HG03342 (cell line): ENCODE results near the gene ILKAP.

Source experiments
- ATAC-seq: cut with Tn5 transposase; IDR thresholded peaks from one replicate; pipeline ENCODE4 v1.9.1; 2021; ENCODE audit warnings: mild to moderate bottlenecking, moderate library complexity; ENCODE audit not compliant: unreplicated experiment

Gene ILKAP

DNA sequence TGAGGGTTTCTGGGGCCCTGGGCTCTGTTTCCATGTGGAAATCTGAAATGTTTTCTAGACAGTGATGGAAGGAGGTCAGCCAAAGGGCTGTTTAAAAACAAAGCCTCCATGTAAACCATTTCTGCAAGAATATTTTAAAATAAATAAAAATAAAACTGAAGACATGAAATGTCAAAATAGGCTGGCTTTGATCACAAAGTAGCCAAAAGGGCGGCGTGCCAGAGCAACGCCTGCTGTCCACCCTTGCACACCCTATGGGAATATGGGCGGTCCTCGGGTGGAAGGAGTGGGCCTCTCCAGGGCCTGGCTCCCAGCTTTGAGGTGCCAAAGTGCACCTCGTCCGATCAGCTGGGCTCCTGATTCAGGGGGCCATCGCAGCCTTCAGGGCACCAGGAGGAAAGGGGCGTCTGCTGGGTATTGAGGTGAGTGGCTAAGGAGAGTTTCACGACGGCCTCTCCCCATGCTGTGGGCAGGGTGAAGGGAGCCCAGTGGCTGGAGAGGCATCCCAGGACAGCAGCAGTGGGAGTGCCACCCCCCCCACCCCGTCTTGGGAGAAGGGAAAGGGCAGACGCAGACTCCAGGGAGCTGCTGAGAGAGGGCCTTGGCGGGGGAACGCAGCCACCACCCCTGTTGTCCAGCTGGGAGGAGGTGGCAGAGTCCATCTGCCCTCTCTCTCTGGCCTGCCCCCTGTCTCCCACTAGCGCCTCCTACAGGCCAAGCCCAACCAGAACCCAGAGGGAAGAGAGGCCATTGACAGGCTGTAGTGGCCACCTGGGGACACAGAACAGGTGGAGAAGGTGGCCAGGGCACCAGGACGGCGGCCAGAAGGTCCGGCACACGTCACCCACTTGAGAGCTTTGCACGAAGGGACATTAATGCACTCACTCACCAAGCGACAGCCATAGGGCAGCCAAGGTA, 50.5 kb downstream of the ILKAP start:
- no peak for ATAC-seq

DNA sequence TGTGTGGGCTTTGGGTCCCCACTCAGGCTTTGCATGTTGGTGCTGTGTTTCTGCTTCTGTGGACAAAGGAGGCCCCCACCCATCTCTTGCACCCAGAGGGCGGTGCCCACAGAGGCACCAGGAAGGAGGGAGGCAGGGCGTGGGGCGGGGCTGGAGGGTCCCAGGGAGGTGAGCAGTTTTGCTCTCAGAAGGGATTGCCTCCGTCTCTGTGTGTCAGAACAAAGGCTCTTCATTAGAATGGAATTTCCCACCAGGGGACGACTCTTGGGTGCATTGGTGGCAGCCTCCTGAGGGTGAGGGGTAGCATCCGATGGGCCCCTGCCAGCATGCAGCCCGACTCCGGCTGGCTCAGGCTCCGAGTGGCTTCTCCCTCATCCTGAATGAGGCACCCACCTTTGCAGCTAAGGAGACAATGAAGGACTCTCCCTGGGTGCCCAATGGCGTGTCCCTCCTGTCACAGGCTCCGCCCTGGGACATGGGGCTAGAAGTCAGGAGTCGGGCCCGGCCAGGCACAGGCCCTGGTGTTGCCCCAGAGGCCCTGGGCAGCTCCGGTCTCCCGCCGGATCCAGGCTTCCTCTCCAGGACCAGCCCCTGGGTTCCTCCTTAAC, 51.8 kb downstream of the ILKAP start:
- ATAC-seq: no peak

DNA sequence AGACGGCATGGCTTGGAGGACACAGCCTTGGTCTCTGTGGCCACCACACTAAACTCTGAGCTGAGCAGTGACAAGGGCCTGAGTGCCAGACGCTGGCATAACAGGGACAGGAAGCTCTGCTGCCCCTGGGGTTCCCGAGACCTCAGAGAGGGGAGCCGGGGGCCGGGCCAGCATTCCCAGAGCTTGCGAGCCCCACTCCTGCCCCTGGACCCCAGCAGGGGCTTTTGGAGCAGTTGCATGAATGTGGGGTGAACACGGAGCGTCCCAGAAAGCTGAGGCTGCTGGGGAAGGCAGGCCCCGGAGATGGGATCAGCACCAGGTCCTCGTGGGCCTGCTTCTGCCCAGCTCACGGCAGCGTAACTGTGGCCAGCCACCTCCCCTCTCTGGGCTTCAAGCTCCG, 52.3 kb downstream of the ILKAP start:
- no peak for ATAC-seq

DNA sequence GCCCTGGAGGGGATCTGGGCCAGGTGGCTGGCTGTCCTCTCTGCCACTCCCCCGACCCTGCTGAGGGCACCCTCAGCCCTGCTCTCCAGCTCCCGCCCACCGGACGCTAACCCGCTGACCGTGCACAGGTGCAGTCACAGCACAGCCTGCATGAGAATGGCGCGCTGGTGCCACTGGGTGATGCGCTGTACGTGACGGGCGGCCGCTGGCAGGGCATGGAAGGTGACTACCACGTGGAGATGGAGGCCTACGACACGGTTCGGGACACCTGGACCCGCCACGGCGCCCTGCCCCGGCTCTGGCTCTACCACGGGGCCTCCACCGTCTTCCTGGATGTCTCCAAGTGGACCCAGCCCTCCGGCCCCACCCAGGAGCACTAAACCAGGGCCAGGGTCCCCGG, 52.8 kb downstream of the ILKAP start:
- no peak for ATAC-seq

DNA sequence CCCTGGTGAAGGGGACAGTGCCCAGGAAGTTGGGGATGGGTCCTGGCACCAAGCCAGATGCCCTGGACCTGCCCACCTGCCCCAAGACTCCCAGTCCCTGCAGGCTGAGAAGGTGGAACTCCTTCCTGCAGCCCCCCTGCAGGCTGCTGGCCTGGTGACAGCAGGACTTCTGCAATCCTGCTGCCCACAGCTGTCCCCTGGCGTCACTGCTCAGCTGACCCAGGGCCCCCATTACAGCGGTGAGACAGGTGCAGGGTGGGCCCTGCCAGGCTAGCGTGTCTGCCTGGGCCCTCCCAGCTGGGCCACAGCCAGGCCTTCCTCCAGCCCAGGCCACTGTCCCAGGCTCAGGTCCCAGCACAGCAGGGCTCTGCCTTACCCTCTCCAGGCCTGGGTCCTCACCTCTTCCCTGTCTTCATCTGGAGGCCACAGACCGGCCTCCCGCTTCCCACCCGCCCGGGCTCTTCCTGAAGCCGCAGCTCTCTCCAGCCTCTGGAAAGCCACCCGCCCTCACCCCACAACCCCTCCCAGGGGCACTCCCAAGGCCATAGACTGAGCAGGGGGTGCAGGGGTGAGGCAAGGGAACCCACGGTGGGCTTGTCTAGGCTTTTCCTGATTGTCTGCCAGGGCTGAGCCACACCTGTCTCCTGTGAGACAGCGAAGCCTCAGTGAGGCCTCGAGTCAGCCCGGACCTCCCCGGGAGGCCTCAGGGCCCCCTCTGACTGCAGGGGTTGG, 53.5 kb downstream of the ILKAP start:
- no peak for ATAC-seq

DNA sequence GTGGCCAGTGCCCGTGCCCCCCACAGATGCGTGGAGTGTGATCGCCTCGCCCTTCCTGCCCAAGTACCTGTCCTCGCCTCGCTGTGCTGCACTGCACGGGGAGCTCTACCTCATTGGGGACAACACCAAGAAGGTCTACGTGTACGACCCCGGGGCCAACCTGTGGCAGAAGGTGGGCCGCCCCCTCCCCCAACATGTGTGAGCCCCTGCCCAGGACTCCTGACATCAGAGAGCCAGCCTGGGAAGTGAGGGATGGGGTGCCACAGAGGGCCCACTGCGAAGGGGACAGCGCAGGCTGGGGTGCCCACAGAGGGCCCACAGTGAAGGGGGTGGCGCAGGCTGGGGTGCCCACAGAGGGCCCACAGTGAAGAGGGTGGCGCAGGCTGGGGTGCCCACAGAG, 54.5 kb downstream of the ILKAP start:
- no peak for ATAC-seq

DNA sequence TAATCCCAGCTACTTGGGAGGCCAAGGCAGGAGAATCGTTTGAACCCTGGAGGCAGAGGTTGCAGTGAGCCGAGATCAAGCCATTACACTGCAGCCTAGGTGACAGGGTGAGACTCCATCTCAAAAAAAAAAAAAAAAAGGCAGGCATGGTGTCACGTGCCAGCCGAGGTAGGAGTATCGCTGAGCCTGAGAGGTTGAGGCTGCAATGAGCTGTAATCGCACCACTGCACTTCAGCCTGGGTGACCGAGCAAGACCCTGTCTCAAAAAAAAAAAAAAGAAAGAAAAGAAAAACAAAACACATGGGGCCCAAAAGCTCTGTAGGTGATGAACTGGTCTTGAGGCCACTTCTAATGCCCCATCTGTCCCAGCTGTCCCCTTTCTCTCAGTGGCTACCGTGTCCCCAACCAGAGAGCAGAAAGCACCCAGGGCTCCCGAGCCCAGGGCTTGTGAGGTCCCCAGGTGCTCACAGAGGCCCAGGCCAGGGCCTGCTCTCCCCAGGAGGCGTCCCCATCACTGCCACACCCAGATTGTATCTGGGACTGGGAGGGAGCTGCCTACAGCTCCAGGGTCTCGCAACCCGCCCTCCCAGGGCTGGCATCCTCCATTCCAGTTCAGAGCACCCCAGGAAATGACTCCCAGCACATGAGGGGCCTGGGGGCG, 56.5 kb downstream of the ILKAP start:
- no peak for ATAC-seq

DNA sequence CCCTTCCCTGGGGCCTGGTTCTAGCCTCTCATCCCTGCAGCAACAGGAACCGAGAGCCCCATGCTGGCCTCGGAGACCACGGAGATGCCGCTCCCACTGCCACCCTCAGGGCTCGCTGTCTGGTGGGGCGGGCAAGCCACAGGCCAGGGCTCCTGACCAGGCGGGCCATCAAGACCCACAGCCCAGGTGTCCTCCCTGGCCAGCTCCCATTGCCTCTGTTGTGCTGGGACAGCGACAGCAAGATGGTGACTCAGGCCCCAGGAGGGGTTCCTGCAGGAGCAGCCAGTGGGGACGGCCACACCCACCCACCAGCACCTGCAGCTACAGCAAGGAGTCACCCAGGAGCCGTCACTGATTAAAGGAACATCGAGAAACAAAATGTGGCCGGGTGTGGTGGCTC, 57.6 kb downstream of the ILKAP start:
- no peak for ATAC-seq

DNA sequence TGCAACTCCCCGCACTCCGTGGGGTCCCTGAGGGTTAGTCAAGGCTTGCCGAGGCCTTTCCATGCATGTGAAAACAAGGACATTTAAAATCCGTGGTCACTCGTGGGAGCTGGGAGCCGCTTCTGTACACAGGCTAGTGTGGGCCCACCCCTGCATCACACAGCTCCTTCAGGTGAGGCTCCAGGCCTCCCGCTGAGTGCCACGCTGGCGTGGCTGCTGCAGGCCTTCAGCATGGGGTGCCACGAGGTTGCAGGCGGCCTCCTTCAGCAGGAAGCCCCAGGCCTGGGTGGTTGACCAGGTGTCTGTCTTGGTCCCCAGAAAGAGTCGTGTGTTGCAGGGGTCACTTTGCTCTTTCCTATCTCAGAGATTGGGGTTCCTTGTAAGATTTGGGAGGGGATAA, 58.4 kb downstream of the ILKAP start:
- ATAC-seq: no peak

DNA sequence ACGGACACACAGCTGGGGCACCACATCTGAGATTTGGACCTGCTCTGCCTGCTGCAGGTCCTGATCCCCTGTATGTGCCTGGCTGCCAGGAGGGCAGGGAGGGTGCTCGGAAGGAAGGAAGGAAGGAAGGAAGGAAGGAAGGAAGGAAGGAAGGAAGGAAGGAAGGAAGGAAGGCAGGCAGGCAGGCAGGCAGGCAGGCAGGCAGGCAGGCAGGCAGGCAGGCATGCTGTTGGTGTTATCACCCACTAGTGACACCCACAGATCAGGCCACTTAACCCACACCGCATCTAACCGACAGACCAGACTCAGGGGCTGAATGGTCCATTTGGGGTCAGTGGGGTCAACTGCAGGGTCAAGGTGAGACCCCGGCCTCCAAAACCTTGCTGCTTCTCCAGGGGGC, 59.2 kb downstream of the ILKAP start:
- ATAC-seq: no peak

DNA sequence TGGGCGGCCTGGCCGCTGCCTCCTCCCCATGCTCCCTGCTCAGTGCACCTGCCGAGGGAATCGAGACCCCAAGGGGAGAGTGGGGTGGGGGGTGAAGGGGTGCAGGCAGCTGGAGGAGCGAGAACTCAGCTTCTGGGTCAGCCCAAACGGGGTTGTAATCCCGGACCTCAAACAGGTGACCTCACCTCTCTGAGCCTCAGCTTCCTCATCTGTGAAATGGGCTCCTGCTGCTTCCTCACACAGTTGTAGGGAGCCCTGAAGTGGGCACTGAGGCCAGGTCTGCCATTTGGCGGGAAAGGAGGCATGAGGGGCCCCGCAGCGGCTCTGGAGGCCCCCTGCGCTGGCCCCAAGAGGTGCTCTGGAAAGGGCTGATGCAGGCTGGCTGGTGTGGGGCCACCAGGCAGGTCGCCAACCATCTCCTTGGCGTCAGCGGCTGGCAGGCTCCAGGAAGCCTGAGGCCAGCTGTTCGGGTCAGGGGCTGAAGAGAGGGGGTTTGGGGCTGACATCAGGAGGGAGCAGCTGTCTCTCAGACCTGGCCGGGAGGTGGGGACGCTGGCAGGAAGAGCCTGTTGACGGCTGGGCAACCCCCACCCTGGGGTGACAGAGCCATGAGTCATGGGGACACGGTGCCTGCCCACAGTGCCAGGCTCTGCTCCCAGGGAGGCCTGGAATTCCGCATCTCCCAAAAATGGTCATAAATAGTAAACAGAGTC, 60.1 kb downstream of the ILKAP start:
- ATAC-seq: no peak

DNA sequence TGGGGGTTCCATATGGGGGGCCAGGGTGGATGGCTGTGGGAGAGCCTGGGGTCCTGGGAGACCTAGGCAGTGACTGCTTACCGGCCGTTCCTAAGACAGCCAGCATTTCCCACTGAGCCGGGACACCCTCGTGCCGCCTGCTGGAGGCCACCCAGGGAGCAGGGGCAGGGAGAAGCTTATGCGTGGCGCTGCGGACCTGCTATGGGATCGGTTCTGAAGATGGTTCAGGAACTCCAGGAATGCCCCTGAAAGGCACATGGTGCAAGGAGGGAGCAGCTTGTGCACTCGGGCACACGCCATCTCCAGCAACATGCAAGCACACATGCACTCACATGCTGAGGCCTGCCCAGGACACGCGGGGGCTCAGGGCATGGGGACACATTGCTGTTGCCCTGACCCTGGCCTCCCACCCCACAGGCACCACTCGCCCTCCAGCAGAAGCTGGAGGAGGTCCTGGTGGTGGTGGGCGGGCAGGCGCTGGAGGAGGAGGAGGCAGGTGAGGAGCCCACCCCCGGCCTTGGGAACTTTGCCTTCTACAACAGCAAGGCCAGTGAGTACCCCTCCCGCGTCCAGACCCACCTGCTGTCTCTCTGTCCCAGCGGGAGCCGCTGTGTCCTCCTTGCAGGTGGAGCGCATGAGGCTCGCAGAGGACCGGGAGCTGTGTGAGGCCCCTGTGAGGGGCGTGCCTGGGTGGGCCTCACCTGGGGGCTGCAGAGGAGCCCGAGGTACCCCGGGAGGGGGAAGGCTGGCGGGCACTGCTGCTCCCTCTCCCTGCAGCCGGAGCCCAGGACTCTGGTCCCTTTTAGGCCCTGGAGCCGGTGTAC, 60.9 kb downstream of the ILKAP start:
- no peak for ATAC-seq

DNA sequence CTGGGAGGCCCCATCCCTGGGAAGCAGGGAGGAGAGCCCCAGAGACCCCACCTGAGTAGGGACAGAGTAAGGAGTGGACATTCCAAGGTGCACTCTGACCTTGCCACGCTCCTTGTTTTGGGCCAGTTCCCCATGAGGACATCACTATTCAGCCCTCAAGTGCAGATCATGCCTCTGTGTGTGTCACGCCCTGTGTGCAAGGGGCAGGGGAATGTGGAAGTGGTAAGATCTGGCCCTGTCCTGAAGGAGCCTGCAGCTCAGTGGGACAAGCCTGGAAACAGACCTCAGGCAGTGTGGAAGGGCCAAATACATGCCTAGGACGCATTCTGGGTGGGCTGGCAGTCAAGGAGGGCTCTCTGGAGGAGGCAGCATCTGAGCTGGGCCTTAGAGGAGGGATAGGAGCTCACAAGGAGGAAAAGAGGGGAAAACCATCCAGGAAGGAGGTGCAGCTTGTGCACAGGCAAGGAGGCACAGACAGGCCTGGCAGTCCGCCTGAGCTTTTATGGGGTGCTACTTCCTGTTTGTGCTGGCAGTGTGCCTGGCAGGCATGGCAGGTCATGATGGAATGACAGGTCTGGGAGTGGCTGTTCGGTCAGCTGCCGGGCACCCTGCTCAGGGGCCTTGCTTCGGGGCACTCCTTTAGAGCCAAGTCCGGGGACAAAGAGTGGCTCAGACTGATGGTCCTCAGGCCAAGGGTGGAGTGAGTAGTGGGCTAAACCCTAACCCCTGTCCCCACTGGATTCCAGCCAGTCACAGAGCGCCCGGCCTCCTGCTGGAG, 61.8 kb downstream of the ILKAP start:
- no peak for ATAC-seq

DNA sequence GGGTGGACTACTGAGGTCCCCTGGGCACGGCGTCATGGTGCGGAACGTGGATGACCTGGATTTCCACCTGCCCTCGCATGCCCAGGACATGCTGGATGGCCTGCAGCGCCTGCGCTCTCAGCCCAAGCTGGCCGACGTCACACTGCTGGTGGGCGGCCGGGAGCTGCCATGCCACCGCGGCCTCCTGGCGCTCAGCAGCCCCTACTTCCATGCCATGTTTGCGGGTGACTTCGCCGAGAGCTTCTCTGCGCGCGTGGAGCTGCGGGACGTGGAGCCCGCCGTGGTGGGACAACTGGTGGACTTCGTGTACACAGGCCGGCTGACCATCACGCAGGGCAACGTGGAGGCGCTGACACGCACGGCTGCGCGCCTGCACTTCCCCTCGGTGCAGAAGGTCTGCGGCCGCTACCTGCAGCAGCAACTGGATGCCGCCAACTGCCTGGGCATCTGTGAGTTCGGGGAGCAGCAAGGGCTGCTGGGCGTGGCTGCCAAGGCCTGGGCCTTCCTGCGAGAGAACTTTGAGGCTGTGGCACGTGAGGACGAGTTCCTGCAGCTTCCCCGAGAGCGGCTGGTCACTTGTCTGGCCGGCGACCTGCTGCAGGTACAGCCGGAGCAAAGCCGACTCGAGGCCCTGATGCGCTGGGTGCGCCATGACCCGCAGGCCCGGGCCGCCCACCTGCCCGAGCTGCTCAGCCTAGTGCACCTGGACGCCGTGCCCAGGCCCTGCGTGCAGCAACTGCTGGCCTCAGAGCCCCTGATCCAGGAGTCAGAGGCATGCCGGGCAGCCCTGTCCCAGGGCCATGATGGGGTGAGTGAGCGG, 62.6 kb downstream of the ILKAP start:
- no peak for ATAC-seq

DNA sequence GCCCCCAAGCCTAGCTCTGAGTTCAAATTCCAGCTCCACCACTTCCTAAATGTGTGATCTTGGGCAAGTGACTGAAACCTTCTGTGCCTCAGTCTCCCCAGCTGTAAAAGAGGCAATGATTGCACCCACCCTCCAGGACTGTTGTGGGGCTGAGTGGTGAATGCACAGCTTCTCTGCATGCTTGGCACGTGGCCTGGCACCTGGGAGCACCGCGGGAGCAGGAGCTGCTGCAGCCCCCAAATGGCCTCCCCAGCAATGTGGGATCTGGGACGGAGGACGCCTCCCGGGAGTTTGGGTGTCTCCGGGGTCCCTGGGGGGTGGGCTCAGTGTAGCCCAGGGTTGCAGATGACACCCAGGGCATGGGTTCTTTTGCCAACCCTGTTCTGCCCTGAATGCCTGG, 63.5 kb downstream of the ILKAP start:
- no peak for ATAC-seq

DNA sequence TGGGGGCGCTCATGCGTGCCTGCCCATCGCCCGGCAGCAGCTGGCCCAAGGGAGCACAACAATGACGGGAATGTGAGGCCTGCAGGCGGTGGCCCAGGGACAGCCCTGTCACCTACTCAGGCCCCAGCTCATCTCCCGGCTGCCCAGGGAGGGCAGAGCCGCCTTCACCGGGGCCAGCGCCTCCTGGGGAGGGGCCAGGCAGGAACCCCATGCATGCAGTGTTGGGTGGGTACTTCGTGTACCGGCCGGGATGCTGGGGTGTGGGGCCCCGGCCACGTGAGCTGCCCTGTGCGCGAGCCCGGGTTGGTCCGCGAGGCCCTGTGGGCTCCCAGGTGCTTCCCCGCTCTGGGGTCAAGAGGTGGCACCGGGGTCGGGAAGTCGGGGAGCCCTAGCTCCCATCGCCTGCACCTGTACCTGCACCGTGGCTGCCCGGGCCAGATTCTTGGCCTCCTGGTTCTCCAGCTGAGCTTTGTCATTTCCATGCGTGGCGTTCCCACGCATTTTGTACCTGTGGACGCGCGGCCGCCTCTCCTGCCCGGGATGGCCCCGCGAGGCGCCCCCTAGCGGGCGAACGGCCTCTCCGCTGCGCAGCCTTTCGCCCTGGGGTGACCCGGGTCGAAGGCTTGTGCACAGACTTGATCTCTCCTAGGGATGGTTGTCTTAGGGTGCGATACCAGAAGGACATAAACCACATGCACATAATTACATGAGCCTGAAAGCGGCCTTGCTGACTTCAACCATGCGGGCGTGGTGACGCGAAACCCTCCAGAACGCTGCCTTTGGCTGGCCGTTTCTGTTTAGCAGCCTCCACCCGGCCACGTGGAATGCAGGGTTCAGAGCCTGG, 64.1 kb downstream of the ILKAP start:
- no peak for ATAC-seq
